ENCODE results near the gene FAM174C. TPM values are rescaled to one million over a fixed set of nuclear protein-coding genes. Genes with fewer than 3 reads are reported as not detected.

The FAM174C gene
- total RNA-seq, 4 donors from 2014 or later, result 14.2 to 42.2 (median 21.8) TPM

- H3K27ac ChIP-seq, result peak overlapping the region; percentile 70 to 100 (median 100)
- H3K4me3 ChIP-seq, result peak overlapping the region; percentile 78 to 86
- no peaks in the 10 kb centered on the region for H3K27me3 ChIP-seq
- no peaks in the 10 kb centered on the region for H3K9me3 ChIP-seq
- TF ChIP-seq POLR2A (IDR thresholded peaks at IDR 0.05) (peak; percentile 12 to 27), CTCF (IDR thresholded peaks at IDR 0.05) (peak in 1 of 4 experiments; percentile 3), EP300 (IDR thresholded peaks at IDR 0.05) (no peak), POLR2AphosphoS5 (IDR thresholded peaks at IDR 0.05) (no peak)
- peaks cover 0 to 75% (median 46%) of the 10 kb centered on the region in 3 donors for H3K4me1 ChIP-seq
- ATAC-seq, result no peak
- peaks cover 3 to 30% of the 10 kb centered on the region in 2 donors for H3K36me3 ChIP-seq
- WGBS, 2 donors (ENCODE audit: low coverage in 1 of 2), result no CpG with 5 or more reads among the region's 90 CpGs
Observed at GRCh38 chr19:1250437-1251260, 24.7 kb upstream of the FAM174C start.

- TF ChIP-seq POLR2A (IDR thresholded peaks at IDR 0.05) (peak; percentile 9 to 26), CTCF (IDR thresholded peaks at IDR 0.05) (no peak), POLR2AphosphoS5 (IDR thresholded peaks at IDR 0.05) (peak; percentile 53), EP300 (IDR thresholded peaks at IDR 0.05) (no peak)
- Histone ChIP-seq H3K4me3 (peak overlapping the region; percentile 78 to 86), H3K36me3 (peaks cover 3 to 39% of the 10 kb centered on the region in 2 donors), H3K27me3 (no peaks in the 10 kb centered on the region), H3K4me1 (peaks cover 0 to 75% (median 42%) of the 10 kb centered on the region in 3 donors), H3K9me3 (no peaks in the 10 kb centered on the region), H3K27ac (peak overlapping the region; percentile 70 to 100 (median 100))
- no peak for ATAC-seq
- WGBS, 2 donors (ENCODE audit: low coverage in 1 of 2), result 3% methylated on average over 4 of the region's 41 CpGs; no CpG with 5 or more reads in 1 of the 2 donors
Observed at GRCh38 chr19:1251330-1252220, 23.8 kb upstream of the FAM174C start.

- peak; percentile 57 for ATAC-seq
- no peak for TF ChIP-seq CTCF (IDR thresholded peaks at IDR 0.05)
- peak in 1 of 2 donors; percentile 31 for TF ChIP-seq POLR2A (IDR thresholded peaks at IDR 0.05)
- peak; percentile 96 for TF ChIP-seq POLR2AphosphoS5 (IDR thresholded peaks at IDR 0.05)
- TF ChIP-seq EP300 (IDR thresholded peaks at IDR 0.05), result peak; percentile 31
- H3K36me3 ChIP-seq, result peaks cover 3 to 46% of the 10 kb centered on the region in 2 donors
- peaks cover 0 to 75% (median 41%) of the 10 kb centered on the region in 3 donors for H3K4me1 ChIP-seq
- 0% methylated on average over 9 of the region's 30 CpGs; no CpG with 5 or more reads in 1 of the 2 donors for WGBS, 2 donors (ENCODE audit: low coverage in 1 of 2)
- peak overlapping the region; percentile 78 to 86 for H3K4me3 ChIP-seq
- H3K9me3 ChIP-seq, result no peaks in the 10 kb centered on the region
- H3K27me3 ChIP-seq, result no peaks in the 10 kb centered on the region
- H3K27ac ChIP-seq, result peak overlapping the region; percentile 70 to 100 (median 100)
Observed at GRCh38 chr19:1252221-1252820, 23.0 kb upstream of the FAM174C start.

GRCh38 chr19:1252821-1253513 lies 22.4 kb upstream of the FAM174C start:
- no peaks in the 10 kb centered on the region for H3K27me3 ChIP-seq
- WGBS, 2 donors (ENCODE audit: low coverage in 1 of 2), result no CpG with 5 or more reads among the region's 26 CpGs
- TF ChIP-seq POLR2A (IDR thresholded peaks at IDR 0.05) (peak in 1 of 2 donors; percentile 2), CTCF (IDR thresholded peaks at IDR 0.05) (peak in 3 of 4 experiments; percentile 30 to 51 (median 35)), POLR2AphosphoS5 (IDR thresholded peaks at IDR 0.05) (peak; percentile 58), EP300 (IDR thresholded peaks at IDR 0.05) (no peak)
- no peaks in the 10 kb centered on the region for H3K9me3 ChIP-seq
- peak; percentile 62 for ATAC-seq
- peaks cover 0 to 75% (median 36%) of the 10 kb centered on the region in 3 donors for H3K4me1 ChIP-seq
- peak overlapping the region; percentile 70 to 100 (median 100) for H3K27ac ChIP-seq
- H3K36me3 ChIP-seq, result peaks cover 3 to 53% of the 10 kb centered on the region in 2 donors
- peak overlapping the region; percentile 11 to 86 for H3K4me3 ChIP-seq
